Anterior cingulate cortex (tissue), 58 donors: ENCODE measurements around the gene GUF1.
"Not testable (repeated sequence)": the region's sequence is repeated elsewhere in the genome, so short reads cannot be mapped to it uniquely, and the experiment has no call there.

Experiments used
- DNase-seq, 58 donors: peaks; one replicate each; lab custom pipeline; 2025; lab: John Stamatoyannopoulos, UW

GUF1 gene

GRCh38 chr4:44700427-44700826 is 22.2 kb downstream of the GUF1 start:
- no peak for DNase-seq

- no peak for DNase-seq
These were observed 22.8 kb downstream of the GUF1 start for GRCh38 chr4:44701037-44701436.

DNA sequence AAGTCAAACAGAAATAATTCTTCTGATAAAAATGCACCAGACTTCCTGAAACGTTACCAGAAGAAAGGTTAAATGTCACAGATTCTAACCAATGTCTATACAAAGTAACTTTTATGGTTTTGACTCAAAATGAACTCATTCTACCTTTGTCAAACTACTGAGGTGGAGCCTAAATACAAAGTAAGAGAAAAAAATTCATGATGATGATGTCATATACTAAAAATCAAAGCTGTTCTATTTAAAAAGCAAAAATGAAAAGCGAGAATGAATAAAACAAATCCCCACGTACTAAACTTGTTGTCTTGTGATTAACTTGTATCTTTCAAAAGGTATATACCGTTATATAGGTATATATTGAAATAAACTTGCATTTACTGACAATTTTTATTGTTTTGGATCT is 26.5 kb downstream of the GUF1 start:
- no peak for DNase-seq

DNA sequence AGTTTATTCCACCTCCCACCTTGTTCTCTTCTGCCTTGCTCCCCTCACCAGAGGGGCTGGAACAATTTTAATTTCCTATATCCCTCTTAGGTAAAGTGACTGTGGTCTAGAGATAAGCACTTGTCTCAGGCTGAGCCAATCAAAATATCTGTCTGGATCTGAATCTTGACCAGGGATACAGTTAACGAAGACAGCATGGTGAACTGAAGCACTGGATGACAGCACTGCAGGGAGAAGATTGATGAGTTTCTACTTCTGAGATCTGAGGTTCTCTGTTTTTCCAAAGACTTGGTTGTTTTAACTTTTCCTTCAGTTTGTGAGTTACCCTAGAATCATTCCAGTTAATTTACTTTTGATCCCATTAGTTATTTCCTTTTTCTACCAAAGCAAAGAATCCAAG is 34.9 kb downstream of the GUF1 start:
- DNase-seq = no peak

DNA sequence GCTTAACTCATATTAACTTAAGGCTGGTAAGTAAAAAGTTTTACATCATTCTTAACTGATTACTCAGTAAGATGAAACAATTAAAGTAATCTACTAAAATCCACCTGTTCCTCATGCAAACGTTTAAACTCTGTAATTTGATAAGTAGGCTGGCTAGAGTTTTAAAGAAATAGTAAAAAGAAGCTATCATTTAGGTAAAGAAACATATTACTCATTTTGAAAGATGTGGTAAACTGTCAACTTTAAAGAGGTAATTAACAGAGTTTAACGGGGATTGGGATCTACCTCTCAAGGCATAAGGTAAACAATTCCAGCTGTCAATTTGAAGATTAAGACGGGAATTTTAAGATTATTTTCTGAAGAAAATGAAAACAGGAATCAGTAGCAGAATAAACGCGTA is 38.4 kb downstream of the GUF1 start:
- DNase-seq = no peak

GRCh38 chr4:44720371-44720770 is 42.2 kb downstream of the GUF1 start:
- no peak for DNase-seq

- no peak for DNase-seq
These were observed 43.8 kb downstream of the GUF1 start for GRCh38 chr4:44722001-44722400.

GRCh38 chr4:44725166-44725565 is 46.9 kb downstream of the GUF1 start:
- DNase-seq = no peak

- peak in 3 of 58 donors; percentile 38 to 57 (median 41) for DNase-seq
These were observed 47.5 kb downstream of the GUF1 start for GRCh38 chr4:44725726-44726037.

DNA sequence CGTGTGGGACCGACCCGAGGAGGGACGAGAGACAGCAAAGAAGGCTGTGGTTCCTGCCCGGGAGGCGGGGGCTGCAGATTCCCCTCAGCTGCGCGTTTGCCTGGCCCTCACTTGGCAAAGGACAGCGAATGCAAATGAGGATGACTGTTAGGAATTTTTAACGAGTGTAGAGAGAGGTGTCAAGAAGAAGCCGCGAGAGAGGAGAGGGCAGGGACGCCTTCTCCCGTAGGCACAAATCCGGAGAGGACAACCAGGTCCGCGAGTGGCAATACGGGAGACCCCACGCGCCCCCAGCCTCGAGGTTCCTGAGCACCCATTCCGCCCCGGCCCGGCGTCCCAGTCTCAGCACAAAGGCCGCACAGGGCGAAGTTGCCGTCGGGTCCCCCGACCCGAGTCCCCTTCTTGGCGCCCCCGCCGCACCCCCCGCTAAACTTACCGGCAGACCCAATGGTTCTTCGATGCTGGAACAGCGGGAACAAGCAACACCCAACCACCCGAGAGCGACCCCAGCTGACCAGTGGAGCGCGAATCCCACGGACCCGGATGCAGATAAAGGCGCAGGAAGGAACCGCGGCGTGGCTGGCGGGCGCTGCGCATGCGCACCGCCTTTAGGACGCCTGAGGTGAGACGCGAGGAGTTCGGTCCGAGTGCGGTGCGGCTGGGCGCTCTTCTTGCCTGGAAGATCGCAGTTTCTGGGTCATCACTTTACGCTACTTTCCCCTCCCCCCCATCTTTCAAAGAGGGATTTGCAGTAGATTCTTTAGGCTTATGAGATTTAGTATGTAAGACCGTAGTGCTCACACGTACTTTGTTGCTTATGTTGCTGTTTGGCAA is 48.0 kb downstream of the GUF1 start, which contains the start of gene GNPDA2:
Gene GNPDA2, minus strand, starts transcription at position 519 of the 834 bp plus-strand sequence. CDS start 4,349 bp downstream, outside the sequence.
- DNase-seq = peak; percentile 52 to 91 (median 84)

DNA sequence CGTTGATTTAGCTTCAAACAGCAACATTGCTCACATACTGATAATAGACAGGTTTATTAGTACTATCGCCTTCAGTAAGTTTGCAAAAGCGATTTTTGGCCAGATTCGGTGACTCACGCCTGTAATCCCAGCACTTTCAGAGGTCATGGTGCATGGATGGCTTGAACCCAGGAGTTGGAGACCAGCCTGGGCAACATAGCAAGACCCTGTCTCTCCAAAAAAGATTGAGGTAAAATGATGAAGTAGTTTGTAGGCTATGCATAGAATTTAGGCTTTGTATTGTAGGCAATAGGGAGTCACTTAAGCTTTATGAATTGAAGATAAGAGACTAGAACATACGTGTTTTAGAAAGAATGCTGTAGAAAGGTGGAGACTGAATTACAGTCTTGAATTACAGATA is 49.3 kb downstream of the GUF1 start:
- no peak for DNase-seq

DNA sequence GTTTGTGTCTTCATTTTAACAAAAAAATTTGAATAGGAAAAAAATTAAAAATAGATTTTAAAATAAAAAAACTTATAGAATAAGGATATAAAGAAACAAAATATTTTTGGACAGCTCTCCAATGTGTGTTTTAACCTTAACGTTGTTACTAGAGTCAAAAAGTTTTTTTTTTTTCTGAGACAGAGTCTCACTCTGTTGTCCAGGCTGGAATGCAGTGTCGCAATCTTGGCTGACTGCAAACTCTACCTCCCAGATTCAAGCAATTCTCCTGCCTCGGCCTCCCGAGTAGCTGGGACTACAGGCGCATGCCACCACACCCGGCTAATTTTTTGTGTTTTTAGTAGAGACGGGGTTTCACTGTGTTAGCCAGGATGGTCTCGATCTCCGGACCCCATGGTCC is 50.5 kb downstream of the GUF1 start:
- not testable (repeated sequence) for DNase-seq

DNA sequence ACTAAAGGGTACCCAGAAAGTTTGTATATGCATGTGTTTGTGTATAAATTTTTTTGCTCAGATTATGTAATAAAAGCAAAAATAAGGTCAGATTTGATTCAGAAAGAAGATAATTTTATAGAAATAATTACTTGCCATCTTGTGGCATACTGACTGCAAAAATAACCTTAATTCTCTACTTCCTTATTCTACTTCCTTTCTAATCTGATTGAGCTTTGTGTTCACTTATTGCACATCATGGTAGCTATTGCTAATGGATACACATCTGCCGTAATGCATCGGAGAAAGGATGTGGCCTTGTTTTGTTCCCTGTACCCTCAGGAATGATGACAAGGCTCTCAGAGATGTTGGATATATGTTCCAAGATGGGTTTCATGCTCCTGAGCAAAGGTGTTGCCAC is 58.7 kb downstream of the GUF1 start:
- no peak for DNase-seq

DNA sequence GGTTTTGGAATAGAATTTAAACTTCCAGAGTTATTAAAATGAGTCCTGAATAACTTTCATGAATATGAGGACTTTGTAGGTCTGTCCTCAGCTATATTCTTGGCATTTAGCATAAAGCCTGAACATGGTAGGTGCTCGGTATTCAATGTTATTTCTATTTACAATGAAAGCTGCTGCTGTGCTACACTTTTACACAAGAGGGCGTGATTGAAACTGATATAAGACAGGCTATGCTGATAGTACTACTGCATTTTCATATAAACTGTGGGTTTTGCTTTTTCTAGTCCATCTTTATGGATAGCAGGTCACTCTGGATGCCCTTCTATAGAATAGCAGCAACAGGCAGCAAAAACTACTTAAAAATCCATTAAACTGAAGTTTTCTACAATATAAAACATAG is 60.4 kb downstream of the GUF1 start:
- DNase-seq = no peak

- no peak for DNase-seq
These were observed 62.0 kb downstream of the GUF1 start for GRCh38 chr4:44740201-44740600.
